Activated T-cell treated with anti-CD3 and anti-CD28 coated beads for 48 hours (primary cell): Measurements from ENCODE around the gene ELOA2.
"Not testable (repeated sequence)": the region's sequence is repeated elsewhere in the genome, so short reads cannot be mapped to it uniquely, and the experiment has no call there.

Source experiments
- DNase-seq: peaks from one replicate; pipeline ENCODE4 v3.0.0-alpha.2; 2020; ENCODE audit warnings: low read depth

ELOA2 gene, protein sequence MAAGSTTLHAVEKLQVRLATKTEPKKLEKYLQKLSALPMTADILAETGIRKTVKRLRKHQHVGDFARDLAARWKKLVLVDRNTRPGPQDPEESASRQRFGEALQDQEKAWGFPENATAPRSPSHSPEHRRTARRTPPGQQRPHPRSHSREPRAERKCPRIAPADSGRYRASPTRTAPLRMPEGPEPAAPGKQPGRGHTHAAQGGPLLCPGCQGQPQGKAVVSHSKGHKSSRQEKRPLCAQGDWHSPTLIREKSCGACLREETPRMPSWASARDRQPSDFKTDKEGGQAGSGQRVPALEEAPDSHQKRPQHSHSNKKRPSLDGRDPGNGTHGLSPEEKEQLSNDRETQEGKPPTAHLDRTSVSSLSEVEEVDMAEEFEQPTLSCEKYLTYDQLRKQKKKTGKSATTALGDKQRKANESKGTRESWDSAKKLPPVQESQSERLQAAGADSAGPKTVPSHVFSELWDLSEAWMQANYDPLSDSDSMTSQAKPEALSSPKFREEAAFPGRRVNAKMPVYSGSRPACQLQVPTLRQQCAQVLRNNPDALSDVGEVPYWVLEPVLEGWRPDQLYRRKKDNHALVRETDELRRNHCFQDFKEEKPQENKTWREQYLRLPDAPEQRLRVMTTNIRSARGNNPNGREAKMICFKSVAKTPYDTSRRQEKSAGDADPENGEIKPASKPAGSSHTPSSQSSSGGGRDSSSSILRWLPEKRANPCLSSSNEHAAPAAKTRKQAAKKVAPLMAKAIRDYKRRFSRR

DNA sequence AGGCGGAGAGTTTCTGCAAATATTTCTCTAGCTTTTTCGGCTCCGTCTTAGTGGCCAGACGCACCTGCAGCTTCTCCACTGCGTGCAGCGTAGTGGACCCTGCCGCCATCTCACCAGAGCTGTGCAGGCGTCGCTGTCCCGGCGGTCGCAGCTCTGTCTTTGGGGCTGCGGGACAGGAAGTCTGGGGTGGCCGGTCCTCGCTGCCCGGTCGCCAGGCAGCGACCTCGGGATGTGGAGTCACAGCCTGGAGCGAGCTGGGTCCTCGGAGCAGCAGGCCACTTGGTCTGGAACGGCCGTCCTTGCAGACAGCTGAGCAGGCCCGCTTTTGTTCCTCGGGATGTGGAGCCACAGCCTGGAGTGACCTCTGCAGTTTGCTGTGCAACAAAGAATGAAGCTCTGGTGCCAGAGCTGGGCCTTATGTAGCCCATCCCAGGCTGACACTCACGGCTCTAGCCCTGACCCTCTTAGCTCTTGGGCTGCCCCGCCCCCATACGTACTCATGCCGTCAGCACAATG is at the start of gene ELOA2:
Gene ELOA2, minus strand, starts transcription at position 466 of the 516 bp plus-strand sequence. Its CDS starts 357 bp downstream, at position 109.
- no peak for DNase-seq

DNA sequence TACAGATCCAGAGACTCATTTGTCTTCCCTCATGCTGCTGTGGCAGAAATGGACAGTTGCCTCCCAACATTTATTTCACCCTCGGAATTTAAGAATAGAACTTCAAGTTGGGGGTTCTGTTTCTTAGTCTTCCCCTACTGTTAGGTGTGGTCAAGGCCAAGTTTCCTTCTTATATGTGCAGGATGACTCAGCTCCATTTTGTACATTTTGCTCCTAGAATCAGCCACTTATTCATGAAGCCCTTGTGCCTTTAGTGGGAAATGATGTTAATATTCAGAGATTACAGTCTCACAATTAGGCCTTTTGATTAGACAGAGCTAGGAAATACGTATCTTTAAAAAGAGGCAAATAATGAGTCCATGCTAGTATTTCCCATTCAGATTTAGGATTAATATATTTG is 46.2 kb upstream of the ELOA2 start:
- no peak for DNase-seq

DNA sequence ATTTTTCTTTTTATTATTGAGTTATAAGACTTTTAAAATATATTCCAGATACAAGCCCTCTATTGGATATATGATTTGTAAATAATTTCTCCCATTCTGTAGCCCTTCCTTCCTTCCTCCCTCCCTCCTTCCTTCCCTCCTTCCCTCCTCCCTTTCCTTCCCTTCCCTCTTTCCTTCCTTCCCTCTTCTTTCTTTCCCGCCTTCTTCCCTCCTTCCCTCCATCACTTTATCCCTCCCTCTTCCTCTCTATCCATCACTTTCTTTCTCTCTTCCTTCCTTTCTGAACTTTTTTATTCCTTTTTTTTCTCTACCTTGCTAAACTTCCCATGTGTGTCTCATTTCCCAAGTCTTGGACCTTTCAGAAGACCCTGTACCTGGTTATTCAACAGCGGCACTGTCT is 45.5 kb upstream of the ELOA2 start:
- DNase-seq: no peak

- no peak for DNase-seq
Measured at GRCh38 chr18:47077111-47077510, 41.7 kb upstream of the ELOA2 start.

GRCh38 chr18:47075098-47075883 is 39.9 kb upstream of the ELOA2 start:
- no peak for DNase-seq

- DNase-seq: no peak
Measured at GRCh38 chr18:47067648-47068047, 32.2 kb upstream of the ELOA2 start.

- no peak for DNase-seq
Measured at GRCh38 chr18:47063096-47063495, 27.7 kb upstream of the ELOA2 start.

- DNase-seq: no peak
Measured at GRCh38 chr18:47062471-47062870, 27.1 kb upstream of the ELOA2 start.

DNA sequence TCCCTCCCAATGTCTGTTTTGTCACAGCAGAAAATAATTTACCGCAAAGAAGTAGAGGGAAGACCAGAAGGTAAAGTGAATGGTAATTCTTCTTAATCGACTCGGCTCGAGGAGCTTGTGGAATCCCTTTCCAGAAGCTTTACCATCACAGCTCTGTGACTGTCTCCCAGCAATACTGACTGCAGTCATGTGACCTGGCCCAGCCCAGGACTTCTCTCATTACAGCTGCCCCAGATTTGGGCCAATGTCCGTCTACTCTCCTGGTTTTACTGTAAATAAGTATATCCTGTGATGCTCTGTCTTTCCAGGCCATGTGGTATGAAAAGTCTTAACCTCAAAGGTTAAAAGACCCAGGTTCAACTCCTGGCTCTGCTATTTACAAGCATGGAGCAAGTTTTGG is 18.9 kb upstream of the ELOA2 start:
- DNase-seq: no peak

- no peak for DNase-seq
Measured at GRCh38 chr18:47050468-47050867, 15.0 kb upstream of the ELOA2 start.

- no peak for DNase-seq
Measured at GRCh38 chr18:47040982-47041381, 5.6 kb upstream of the ELOA2 start.

GRCh38 chr18:47036927-47037578 is 1.6 kb upstream of the ELOA2 start:
- no peak for DNase-seq

- DNase-seq: no peak
Measured at GRCh38 chr18:47036298-47036874, 965 bp upstream of the ELOA2 start.

GRCh38 chr18:47034591-47034990 is 830 bp downstream of the ELOA2 start:
- not testable (repeated sequence) for DNase-seq

- no peak for DNase-seq
Measured at GRCh38 chr18:47032945-47033344, 2.5 kb downstream of the ELOA2 start.

DNA sequence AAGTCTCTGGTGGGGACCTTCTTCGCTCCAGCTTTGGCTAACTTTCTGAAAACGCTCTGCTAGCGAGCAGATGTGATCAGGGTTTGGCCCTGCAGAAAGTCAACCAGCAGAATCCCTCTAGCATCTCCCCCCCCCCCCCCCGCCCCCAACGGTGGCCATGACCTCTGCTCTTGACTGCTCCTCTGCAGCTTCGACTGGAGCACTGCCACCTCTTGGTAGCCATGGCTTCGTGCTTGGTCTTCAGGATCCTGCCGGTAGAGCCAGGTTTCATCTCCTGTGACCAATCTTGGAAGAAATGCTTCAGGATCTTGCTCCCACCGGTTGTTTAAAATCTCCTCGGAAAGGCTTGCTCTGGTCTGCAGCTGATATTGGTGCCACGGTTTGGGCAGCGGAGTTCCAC is 4.5 kb downstream of the ELOA2 start:
- DNase-seq: not testable (repeated sequence)

- DNase-seq: not testable (repeated sequence)
Measured at GRCh38 chr18:47029684-47030353, 5.6 kb downstream of the ELOA2 start.

- not testable (repeated sequence) for DNase-seq
Measured at GRCh38 chr18:47028738-47029137, 6.7 kb downstream of the ELOA2 start.

DNA sequence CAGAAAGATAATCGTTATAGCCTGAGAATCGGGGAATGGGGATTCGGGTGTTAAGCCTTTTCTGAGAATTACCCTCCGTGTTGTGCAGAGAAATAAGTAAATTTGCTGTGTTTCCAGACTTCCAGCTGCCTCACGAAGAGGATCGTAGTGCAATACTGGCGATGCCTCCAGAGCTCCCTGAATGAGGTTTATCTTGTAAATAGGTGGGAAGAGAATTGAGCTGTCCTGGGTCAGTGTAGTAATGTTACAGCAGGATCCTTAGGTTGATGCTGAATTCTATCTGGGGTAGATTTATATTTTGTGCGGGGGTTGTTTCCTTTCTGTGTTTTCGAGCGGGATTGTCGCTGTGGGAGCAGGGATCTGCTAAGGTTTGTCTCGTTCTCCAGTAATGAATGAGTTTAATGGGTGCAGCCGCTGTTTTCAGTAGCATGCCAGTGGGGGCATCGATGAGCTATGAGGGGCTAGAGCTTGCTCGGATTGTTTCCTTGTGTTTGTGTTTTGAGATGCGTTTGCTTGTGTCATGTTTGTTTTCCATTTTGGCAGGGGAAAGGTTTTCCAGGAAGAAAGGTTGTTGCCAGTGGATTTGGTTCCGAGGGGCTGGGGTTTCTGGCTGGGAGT is 9.8 kb downstream of the ELOA2 start:
- not testable (repeated sequence) for DNase-seq

DNA sequence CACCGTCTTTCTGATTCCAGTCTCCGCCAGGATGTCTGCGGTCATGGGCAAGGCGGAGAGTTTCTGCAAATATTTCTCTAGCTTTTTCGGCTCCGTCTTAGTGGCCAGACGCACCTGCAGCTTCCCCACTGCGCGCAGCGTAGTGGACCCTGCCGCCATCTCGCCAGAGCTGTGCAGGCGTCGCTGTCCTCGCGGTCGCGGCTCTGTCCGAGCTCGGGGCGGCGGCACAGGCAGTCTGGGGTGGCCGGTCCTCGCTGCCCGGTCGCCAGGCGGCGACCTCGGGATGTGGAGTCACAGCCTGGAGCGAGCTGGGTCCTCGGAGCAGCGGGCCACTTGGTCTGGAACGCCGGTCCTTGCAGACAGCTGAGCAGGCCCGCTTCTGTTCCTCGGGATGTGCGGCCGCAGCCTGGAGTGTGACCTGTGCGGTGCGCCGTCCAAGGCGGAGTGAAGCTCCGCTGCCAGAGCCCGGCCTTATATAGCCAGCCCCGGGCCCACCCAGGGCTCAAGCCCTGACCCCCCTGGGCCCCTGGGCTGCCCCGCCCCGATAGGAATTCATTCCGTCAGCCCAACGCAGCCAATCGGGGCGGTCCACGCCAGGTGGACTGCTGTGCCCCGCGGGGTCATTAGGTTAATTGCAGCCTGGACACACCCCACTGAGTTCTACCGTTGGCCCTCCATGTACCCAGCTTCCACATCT is 11.5 kb downstream of the ELOA2 start:
- DNase-seq: not testable (repeated sequence)
